Measurements from ENCODE around the gene SPG21.

Gene SPG21

GRCh38 chr15:64926661-64927060, 63.1 kb downstream of the SPG21 start:
- in situ Hi-C loops (cut with HindIII; ENCODE audit: low sequenced_read_pairs): no loop called here
- no peak for DNase-seq (ENCODE audit: low read depth, low spot score)
- no peak for TF ChIP-seq CTCF (IDR thresholded peaks at IDR 0.05; ENCODE audit: low read depth, low read length)
- no peak overlapping the region for H3K4me3 ChIP-seq (ENCODE audit: low read depth, low read length)

- in situ Hi-C loops (cut with HindIII; ENCODE audit: low sequenced_read_pairs): no loop called here
- H3K4me3 ChIP-seq (ENCODE audit: low read depth, low read length): no peak overlapping the region
- no peak for DNase-seq (ENCODE audit: low read depth, low spot score)
- TF ChIP-seq CTCF (IDR thresholded peaks at IDR 0.05; ENCODE audit: low read depth, low read length): no peak
Observed at GRCh38 chr15:64925335-64926330, 64.1 kb downstream of the SPG21 start.

GRCh38 chr15:64923546-64923945, 66.2 kb downstream of the SPG21 start:
- no peak overlapping the region for H3K4me3 ChIP-seq (ENCODE audit: low read depth, low read length)
- in situ Hi-C loops (cut with HindIII; ENCODE audit: low sequenced_read_pairs): no loop called here
- DNase-seq (ENCODE audit: low read depth, low spot score): no peak
- TF ChIP-seq CTCF (IDR thresholded peaks at IDR 0.05; ENCODE audit: low read depth, low read length): no peak

GRCh38 chr15:64921711-64922110, 68.0 kb downstream of the SPG21 start:
- in situ Hi-C loops (cut with HindIII; ENCODE audit: low sequenced_read_pairs): no loop called here
- H3K4me3 ChIP-seq (ENCODE audit: low read depth, low read length): no peak overlapping the region
- no peak for TF ChIP-seq CTCF (IDR thresholded peaks at IDR 0.05; ENCODE audit: low read depth, low read length)
- DNase-seq (ENCODE audit: low read depth, low spot score): no peak

GRCh38 chr15:64919721-64920120, 70.0 kb downstream of the SPG21 start:
- DNase-seq (ENCODE audit: low read depth, low spot score): no peak
- no peak overlapping the region for H3K4me3 ChIP-seq (ENCODE audit: low read depth, low read length)
- in situ Hi-C loops (cut with HindIII; ENCODE audit: low sequenced_read_pairs): no loop called here
- no peak for TF ChIP-seq CTCF (IDR thresholded peaks at IDR 0.05; ENCODE audit: low read depth, low read length)

GRCh38 chr15:64917211-64917610, 72.5 kb downstream of the SPG21 start:
- no peak overlapping the region for H3K4me3 ChIP-seq (ENCODE audit: low read depth, low read length)
- no peak for DNase-seq (ENCODE audit: low read depth, low spot score)
- no peak for TF ChIP-seq CTCF (IDR thresholded peaks at IDR 0.05; ENCODE audit: low read depth, low read length)
- in situ Hi-C loops (cut with HindIII; ENCODE audit: low sequenced_read_pairs): no loop called here
